Measurements from ENCODE around the gene VOPP1.

The VOPP1 gene

GRCh38 chr7:55554038-55554437 lies 18.3 kb downstream of the VOPP1 start:
- no peak overlapping the region for H3K4me2 ChIP-seq (ENCODE audit: low read depth, low read length, poor library complexity, severe bottlenecking)
- peaks cover 71% of the 10 kb centered on the region for H4K20me1 ChIP-seq (ENCODE audit: insufficient read depth, low read length, poor library complexity, severe bottlenecking)
- H3K36me3 ChIP-seq (ENCODE audit: insufficient read depth, low read length), result peaks cover 20% of the 10 kb centered on the region; the same call in 1 of the 2 replicates
- H3K4me1 ChIP-seq (ENCODE audit: insufficient read depth, low read length, poor library complexity, severe bottlenecking), result peaks cover 21% of the 10 kb centered on the region
- no peaks in the 10 kb centered on the region for H3K27me3 ChIP-seq (ENCODE audit: insufficient read depth, low read length, poor library complexity, severe bottlenecking)
- H3K79me2 ChIP-seq (ENCODE audit: insufficient read depth, low read length), result peaks cover 100% of the 10 kb centered on the region
- no peak overlapping the region for H3K4me3 ChIP-seq (ENCODE audit: low read length, poor library complexity, severe bottlenecking)
- H3F3A ChIP-seq (ENCODE audit: low read depth), result no peaks in the 10 kb centered on the region
- H3K9me2 ChIP-seq (replicated peaks; ENCODE audit: low read depth, low read length), result no peaks in the 10 kb centered on the region
- no peak overlapping the region for H3K9ac ChIP-seq (ENCODE audit: low read depth, low read length, poor library complexity, severe bottlenecking)
- no peak for TF ChIP-seq CTCF (conservative IDR thresholded peaks at IDR 0.05; ENCODE audit: low read length)
- TF ChIP-seq EZH2phosphoT487 (IDR thresholded peaks at IDR 0.05; ENCODE audit: borderline replicate concordance), result no peak
- H3K9me3 ChIP-seq (ENCODE audit: insufficient read depth, low read depth, low read length), result no peaks in the 10 kb centered on the region
- no peak overlapping the region for H2AFZ ChIP-seq (ENCODE audit: low read length)

DNA sequence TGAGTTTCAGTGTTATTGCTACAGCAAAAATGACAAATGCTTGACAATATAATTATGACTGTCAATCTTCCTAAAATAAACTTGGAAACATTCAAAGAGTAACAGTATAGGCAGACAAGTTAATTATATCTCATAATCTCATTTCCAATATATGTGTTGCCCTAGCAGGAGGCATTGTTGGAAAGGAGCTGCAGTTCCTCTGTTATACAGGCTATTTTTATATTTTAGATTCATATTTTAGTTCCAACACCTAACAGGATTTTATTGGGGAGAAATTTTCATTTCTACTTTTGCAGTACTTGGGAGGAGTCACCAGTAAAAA lies 19.3 kb downstream of the VOPP1 start:
- H4K20me1 ChIP-seq (ENCODE audit: insufficient read depth, low read length, poor library complexity, severe bottlenecking), result peaks cover 65% of the 10 kb centered on the region
- TF ChIP-seq EZH2phosphoT487 (IDR thresholded peaks at IDR 0.05; ENCODE audit: borderline replicate concordance), result no peak
- TF ChIP-seq CTCF (conservative IDR thresholded peaks at IDR 0.05; ENCODE audit: low read length), result no peak
- H2AFZ ChIP-seq (ENCODE audit: low read length), result no peak overlapping the region
- no peak overlapping the region for H3K9ac ChIP-seq (ENCODE audit: low read depth, low read length, poor library complexity, severe bottlenecking)
- H3K4me3 ChIP-seq (ENCODE audit: low read length, poor library complexity, severe bottlenecking), result no peak overlapping the region
- peaks cover 100% of the 10 kb centered on the region for H3K79me2 ChIP-seq (ENCODE audit: insufficient read depth, low read length)
- H3K9me3 ChIP-seq (ENCODE audit: insufficient read depth, low read depth, low read length), result no peaks in the 10 kb centered on the region
- H3K9me2 ChIP-seq (replicated peaks; ENCODE audit: low read depth, low read length), result no peaks in the 10 kb centered on the region
- H3F3A ChIP-seq (ENCODE audit: low read depth), result no peaks in the 10 kb centered on the region
- peaks cover 14% of the 10 kb centered on the region for H3K4me1 ChIP-seq (ENCODE audit: insufficient read depth, low read length, poor library complexity, severe bottlenecking)
- H3K36me3 ChIP-seq (ENCODE audit: insufficient read depth, low read length), result peaks cover 20% of the 10 kb centered on the region; the same call in 1 of the 2 replicates
- no peak overlapping the region for H3K4me2 ChIP-seq (ENCODE audit: low read depth, low read length, poor library complexity, severe bottlenecking)
- no peaks in the 10 kb centered on the region for H3K27me3 ChIP-seq (ENCODE audit: insufficient read depth, low read length, poor library complexity, severe bottlenecking)

- no peaks in the 10 kb centered on the region for H3K27me3 ChIP-seq (ENCODE audit: insufficient read depth, low read length, poor library complexity, severe bottlenecking)
- H3K4me3 ChIP-seq (ENCODE audit: low read length, poor library complexity, severe bottlenecking), result no peak overlapping the region
- no peaks in the 10 kb centered on the region for H3K9me3 ChIP-seq (ENCODE audit: insufficient read depth, low read depth, low read length)
- no peaks in the 10 kb centered on the region for H3F3A ChIP-seq (ENCODE audit: low read depth)
- no peak overlapping the region for H3K4me2 ChIP-seq (ENCODE audit: low read depth, low read length, poor library complexity, severe bottlenecking)
- H3K4me1 ChIP-seq (ENCODE audit: insufficient read depth, low read length, poor library complexity, severe bottlenecking), result peaks cover 13% of the 10 kb centered on the region
- H3K9me2 ChIP-seq (replicated peaks; ENCODE audit: low read depth, low read length), result no peaks in the 10 kb centered on the region
- H2AFZ ChIP-seq (ENCODE audit: low read length), result no peak overlapping the region
- peaks cover 20% of the 10 kb centered on the region; the same call in 1 of the 2 replicates for H3K36me3 ChIP-seq (ENCODE audit: insufficient read depth, low read length)
- H4K20me1 ChIP-seq (ENCODE audit: insufficient read depth, low read length, poor library complexity, severe bottlenecking), result peaks cover 65% of the 10 kb centered on the region
- H3K9ac ChIP-seq (ENCODE audit: low read depth, low read length, poor library complexity, severe bottlenecking), result no peak overlapping the region
- H3K79me2 ChIP-seq (ENCODE audit: insufficient read depth, low read length), result peaks cover 100% of the 10 kb centered on the region
- TF ChIP-seq EZH2phosphoT487 (IDR thresholded peaks at IDR 0.05; ENCODE audit: borderline replicate concordance), result no peak
- no peak for TF ChIP-seq CTCF (conservative IDR thresholded peaks at IDR 0.05; ENCODE audit: low read length)
These were observed 19.8 kb downstream of the VOPP1 start for GRCh38 chr7:55552320-55553023.
